NCI-H1436 treated with DMSO at 0.1 percent for 48 hours (cell line): ENCODE measurements around the gene RASSF4.
"Not testable (repeated sequence)": the region's sequence is repeated elsewhere in the genome, so short reads cannot be mapped to it uniquely, and the experiment has no call there.

Experiments used
- DNase-seq: peaks from one replicate; lab custom pipeline; 2025; lab: John Stamatoyannopoulos, UW

The RASSF4 gene

DNA sequence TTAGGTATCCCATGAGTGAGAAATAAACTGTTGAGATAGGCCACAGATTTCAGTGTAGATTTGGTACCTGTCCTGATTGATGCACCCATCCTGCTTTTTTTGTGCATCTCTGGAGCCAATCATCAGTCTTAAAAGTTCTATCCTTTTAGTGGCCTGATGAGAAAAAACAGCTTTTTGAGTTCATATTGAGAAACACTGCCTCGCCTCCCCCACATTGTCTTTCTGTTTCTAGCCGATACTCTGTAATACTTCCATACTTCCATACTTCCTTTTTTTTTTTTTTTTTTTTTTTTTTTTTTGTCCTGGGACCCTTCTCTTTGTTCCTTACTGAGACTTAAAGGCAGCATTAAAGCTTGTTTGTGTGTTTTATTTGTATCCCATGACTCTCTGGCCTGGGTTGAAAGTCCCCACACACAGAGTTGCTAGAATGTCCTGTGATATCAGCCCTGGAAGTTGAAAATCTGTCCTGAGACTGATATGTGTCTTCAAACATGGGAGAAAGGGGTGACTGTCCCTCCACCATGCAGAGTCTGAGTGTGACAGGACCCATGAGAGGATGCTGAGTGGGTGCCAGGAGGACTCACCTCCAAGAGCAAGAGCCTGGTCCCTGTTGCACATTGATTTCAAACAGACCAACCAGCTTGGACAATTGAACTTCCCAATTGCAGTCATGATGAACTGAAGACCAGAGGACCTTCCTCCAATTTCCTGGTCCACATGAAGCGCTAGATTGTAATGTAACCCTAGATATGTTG, 46.9 kb downstream of the RASSF4 start:
- DNase-seq = no peak

DNA sequence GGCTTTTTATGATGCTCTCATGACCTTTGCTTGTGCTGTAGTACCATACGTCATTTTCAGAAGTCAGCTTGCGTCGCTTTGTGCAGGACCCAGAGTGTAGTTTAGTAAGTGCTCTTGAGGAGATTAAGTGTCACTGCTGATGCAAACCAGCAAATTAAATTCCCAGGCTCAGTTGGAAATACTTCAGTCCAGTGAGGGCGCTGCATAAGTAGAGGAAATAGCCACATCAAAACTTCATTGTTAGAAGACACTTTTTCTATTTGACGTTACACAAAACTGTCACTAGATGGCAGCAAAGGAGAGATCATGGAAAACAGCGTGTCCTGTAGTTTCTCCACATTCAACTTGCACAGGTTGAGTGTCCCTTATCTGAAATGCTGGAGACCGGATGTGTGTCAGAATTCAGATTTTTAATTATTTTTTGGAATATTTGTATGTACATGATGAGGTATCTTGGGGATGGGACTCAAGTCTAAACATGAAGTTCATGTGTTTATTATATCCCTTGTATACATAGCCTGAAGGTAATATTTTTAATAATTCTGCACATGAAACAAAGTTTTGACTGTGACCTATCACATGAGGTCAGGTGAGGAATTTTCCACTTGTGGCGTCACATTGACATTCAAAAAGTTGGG, 49.0 kb downstream of the RASSF4 start:
- DNase-seq = peak; percentile 51

DNA sequence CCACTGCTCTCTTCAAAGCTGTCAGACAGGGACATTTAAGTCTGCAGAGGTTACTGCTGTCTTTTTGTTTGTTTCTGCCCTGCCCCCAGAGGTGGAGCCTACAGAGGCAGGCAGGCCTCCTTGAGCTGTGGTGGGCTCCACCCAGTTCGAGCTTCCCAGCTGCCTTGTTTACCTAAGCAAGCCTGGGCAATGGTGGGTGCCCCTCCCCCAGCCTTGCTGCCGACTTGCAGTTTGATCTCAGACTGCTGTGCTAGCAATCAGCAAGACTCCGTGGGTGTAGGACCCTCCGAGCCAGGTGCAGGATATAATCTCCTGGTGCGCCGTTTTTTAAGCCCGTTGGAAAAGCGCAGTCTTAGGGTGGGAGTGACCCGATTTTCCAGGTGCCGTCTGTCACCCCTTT, 55.0 kb downstream of the RASSF4 start:
- not testable (repeated sequence) for DNase-seq

DNA sequence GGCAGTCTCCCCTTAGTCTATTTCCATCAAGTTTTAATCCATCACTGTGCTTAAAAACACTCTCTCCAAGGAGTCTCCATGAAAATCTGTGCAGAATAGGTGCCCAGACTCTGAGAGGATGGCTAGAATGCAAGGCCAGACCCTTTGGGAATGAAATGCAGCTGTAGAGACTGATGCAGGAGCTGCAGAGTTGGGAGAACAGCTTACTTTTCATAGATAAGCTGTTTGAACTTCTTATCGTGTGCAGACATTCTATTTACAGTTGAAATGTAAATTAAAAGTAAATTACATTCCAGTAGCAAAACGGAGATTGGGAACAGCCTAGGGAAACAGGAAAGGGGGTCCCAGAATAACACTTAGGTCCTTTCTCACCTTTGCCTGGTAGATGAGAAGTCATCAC, 56.0 kb downstream of the RASSF4 start:
- no peak for DNase-seq

DNA sequence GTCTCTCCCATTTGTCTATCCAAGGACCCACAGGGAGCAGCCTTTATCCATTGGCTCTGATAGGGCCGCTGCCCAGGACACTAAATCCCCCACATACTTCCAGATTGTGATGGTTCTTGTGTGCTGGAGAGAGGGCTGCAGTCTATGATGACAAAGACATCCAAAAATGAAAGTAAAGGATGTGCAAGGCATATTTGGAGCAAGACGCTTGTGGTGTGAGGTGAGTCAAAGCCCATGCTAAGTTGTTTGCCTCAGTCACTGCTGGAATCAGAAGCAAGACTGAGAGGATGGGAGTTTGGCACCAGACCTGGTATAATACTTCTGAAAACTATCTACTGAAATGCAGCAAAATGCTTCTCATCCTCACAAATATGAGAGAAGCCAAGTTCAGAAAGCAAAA, 63.8 kb downstream of the RASSF4 start:
- DNase-seq = no peak

DNA sequence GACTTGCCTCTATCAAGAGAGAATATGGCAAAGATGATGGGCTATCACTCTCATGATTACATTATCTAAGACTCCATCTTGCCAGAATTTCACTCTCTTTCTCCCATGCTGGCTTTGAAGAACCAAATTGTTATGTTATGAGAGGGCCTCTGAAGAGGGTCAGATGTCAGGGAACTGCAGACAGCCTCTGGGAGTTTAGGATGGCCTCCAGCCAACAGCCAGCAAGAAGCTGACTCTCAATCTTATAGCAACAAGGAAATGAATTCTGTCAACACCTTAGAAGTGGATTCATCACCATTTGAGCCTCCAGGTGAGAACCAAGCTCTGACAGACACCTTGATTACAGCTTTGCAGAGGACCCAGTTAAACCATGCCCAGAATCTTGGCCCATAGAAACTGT, 74.7 kb downstream of the RASSF4 start:
- DNase-seq = no peak

DNA sequence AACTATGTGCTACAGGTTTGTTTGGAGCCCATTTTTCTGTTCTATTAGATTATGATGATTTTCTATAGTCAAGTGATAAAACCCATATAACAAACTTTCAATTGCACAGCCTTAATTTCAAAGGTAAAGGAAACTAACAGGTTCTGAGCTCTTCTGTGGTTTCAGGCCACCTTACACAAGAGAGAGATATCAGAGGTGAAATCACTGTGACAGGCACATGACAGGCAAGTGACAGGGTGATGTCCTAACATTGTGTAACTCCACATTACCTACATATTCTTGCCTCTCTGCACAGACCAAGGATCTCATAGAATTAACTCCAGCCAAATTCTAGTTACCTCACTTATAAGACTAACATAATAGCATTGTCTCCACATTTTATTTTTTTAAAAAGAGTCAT, 76.1 kb downstream of the RASSF4 start:
- DNase-seq = no peak

DNA sequence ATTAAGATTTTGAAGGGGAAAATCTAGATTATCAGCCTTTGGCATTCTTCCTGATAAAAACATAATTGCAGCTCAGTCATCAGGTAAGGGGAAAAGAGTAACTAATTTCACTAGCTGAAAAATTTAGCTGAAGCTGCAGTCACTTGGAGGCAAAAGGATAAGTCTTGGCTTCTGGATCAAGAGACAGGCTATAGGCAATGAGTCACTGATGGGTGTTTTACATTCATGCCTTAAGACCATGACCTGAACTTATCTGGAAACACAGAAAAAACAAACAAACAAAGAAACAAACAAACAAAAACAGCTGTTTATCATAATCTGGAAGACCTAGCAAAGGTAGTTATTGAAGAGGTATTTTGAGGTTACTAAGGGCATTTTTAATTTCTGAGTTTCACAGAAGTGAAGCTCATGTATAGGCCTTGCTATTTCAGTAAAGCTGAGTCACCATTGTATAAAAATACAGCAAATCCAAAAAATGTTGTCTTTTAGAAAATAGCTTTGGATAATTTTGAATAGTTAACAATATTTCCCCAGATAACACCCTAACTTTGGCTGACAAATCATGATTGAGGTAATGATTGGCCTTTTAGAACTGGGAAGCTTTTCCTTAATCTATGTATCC, 81.4 kb downstream of the RASSF4 start:
- DNase-seq = no peak

DNA sequence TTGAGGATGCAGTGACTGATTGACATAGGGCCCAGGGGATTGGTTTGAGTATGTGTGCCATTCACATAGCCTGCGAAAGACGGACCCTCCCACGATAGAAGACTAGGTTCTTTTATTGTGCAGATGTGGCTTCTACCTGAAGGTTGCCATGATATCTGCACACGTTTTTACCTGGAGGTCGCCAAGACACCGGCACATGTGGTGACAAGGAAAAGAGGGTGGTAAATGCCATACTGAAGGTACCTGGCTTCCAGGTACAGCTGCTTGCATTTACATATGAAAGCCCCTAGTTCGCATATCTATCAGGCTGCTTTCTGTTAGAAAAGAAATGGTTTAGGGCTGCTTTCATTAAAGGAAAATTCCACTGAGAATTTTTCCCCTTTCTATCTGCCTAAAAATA, 84.7 kb downstream of the RASSF4 start:
- DNase-seq = no peak
